HCT116 (cell line): ENCODE data around the gene DENND4A. TPM values are rescaled to one million over a fixed set of nuclear protein-coding genes. Genes with fewer than 3 reads are reported as not detected.

Experiments
- ATAC-seq: fragments of 200-7000 bp; cut with Tn5 transposase; 2 replicates; pipeline ENCODE4 v1.9.1; 2020; ENCODE audit warnings: mild to moderate bottlenecking, moderate library complexity
- BruUV-seq: library from RNA; stranded (reverse); fragments of 400-500 nt; replicated peaks from 2 replicates; lab custom pipeline; 2021; lab: Mats Ljungman, UMichigan
- CTCF ChIA-PET: fragments of 300-600 bp; sonication (Branson Sonifier 250); formaldehyde crosslinking; loops from one replicate; lab custom pipeline; 2021; ENCODE audit warnings: antibody characterized with exemption; lab: Charles Lee
- POLR2A ChIA-PET: fragments of 300-600, 350-600 bp; sonication (Branson Sonifier 250); formaldehyde crosslinking; loops from one replicate; lab custom pipeline; 2021; ENCODE audit warnings: antibody characterized with exemption; lab: Charles Lee
- RAD21 ChIA-PET, 2 experiments: fragments of 300-600 bp; sonication (Branson Sonifier 250); formaldehyde crosslinking; loops; one replicate each; lab custom pipeline; 2023; ENCODE audit warnings: low total read pairs in 2 of 2; ENCODE audit not compliant: uncharacterized antibody in 2 of 2, unreplicated experiment in 2 of 2, low non-redundant PET in 1 of 2; lab: Charles Lee
- DNase-seq: peaks from one replicate; pipeline ENCODE4 v3.0.0-alpha.2; 2010; ENCODE audit warnings: low read depth, low spot score
- H2AFZ ChIP-seq: fragments of 200-600 bp; shearing (Covaris generic), sonication (generic); 2 replicates; pipeline ENCODE4 v1.6.1; 2017; ENCODE audit warnings: low read depth, mixed run types, mixed read lengths, antibody characterized with exemption, low read length; ENCODE audit not compliant: poor library complexity, severe bottlenecking
- H3K27ac ChIP-seq: 2 replicates; pipeline ENCODE4 v1.5.1; 2012; ENCODE audit warnings: low read depth, low read length
- H3K27me3 ChIP-seq: fragments of 200-600 bp; sonication (generic); 2 replicates; pipeline ENCODE4 v1.6.1; 2016; ENCODE audit warnings: mixed run types, low read length, mixed read lengths; ENCODE audit not compliant: insufficient read depth
- H3K36me3 ChIP-seq, 2 experiments: fragments of 200-500 bp in 1 of 2; fragments of 200-600 bp in 1 of 2; sonication (Bioruptor generic) in 1 of 2; sonication (generic) in 1 of 2; 2 replicates each; pipeline versions ENCODE4 v1.5.1 to v1.6.1; 2014 to 2016; ENCODE audit warnings: low read length in 2 of 2, inconsistent platforms in 1 of 2, mixed read lengths in 1 of 2, mixed run types in 1 of 2; ENCODE audit not compliant: insufficient read depth in 2 of 2, control insufficient read depth in 1 of 2
- H3K4me1 ChIP-seq, 2 experiments: fragments of 200-600 bp in 1 of 2; sonication (generic) in 1 of 2; 2 replicates each; pipeline versions ENCODE4 v1.5.1 to v1.6.1; 2012 to 2017; ENCODE audit warnings: low read length in 2 of 2, inconsistent platforms in 1 of 2, mild to moderate bottlenecking in 1 of 2, mixed read lengths in 1 of 2, mixed run types in 1 of 2, moderate library complexity in 1 of 2; ENCODE audit not compliant: insufficient read depth in 2 of 2, control insufficient read depth in 1 of 2
- H3K4me2 ChIP-seq: fragments of 200-600 bp; sonication (generic); 2 replicates; pipeline ENCODE4 v1.6.1; 2017; ENCODE audit warnings: mixed run types, low read length, mixed read lengths
- H3K4me3 ChIP-seq, 2 experiments: fragments of 200-600 bp in 1 of 2; sonication (generic) in 1 of 2; replicated peaks in 1 of 2; 2 replicates each; pipeline ENCODE4 v1.5.1; 2011 to 2016; ENCODE audit warnings: low read length in 2 of 2, control low read depth in 1 of 2, low read depth in 1 of 2, mild to moderate bottlenecking in 1 of 2, mixed read lengths in 1 of 2, mixed run types in 1 of 2
- H3K79me2 ChIP-seq: fragments of 200-600 bp; sonication (generic); 2 replicates; pipeline ENCODE4 v1.6.1; 2017; ENCODE audit warnings: mild to moderate bottlenecking, mixed run types, low read length, moderate library complexity, mixed read lengths; ENCODE audit not compliant: insufficient read depth
- H3K9ac ChIP-seq: fragments of 200-600 bp; sonication (generic); 2 replicates; pipeline ENCODE4 v1.6.1; 2016; ENCODE audit warnings: low read length, mixed read lengths
- H3K9me2 ChIP-seq: fragments of 200-600 bp; sonication (generic), shearing (Covaris generic); 2 replicates; pipeline ENCODE4 v1.6.1; 2017; ENCODE audit warnings: mixed run types, mild to moderate bottlenecking, moderate library complexity; ENCODE audit not compliant: insufficient read depth
- H3K9me3 ChIP-seq, 2 experiments: fragments of 200-500 bp in 1 of 2; fragments of 200-600 bp in 1 of 2; sonication (Bioruptor generic) in 1 of 2; sonication (generic) in 1 of 2; 2 replicates each; pipeline ENCODE4 v1.6.1; 2014 to 2017; ENCODE audit warnings: low read length in 2 of 2, mixed read lengths in 2 of 2, inconsistent platforms in 1 of 2, low read depth in 1 of 2, mild to moderate bottlenecking in 1 of 2, mixed run types in 1 of 2, moderate library complexity in 1 of 2; ENCODE audit not compliant: control insufficient read depth in 1 of 2, insufficient read depth in 1 of 2
- H4K20me1 ChIP-seq: fragments of 200-600 bp; sonication (generic), shearing (Covaris generic); 2 replicates; pipeline ENCODE4 v1.6.1; 2017; ENCODE audit warnings: mixed run types, mild to moderate bottlenecking, moderate library complexity; ENCODE audit not compliant: insufficient read depth
- CTCF ChIP-seq, 3 experiments: fragments of 200-600 bp in 1 of 3; sonication (generic) in 1 of 3; IDR thresholded peaks in 2 of 3; conservative IDR thresholded peaks in 1 of 3; 2 replicates each; pipeline ENCODE4 v1.5.1; 2012 to 2017; ENCODE audit warnings: low read depth in 2 of 3, low read length in 2 of 3, antibody characterized with exemption in 1 of 3, borderline replicate concordance in 1 of 3, control low read depth in 1 of 3, mild to moderate bottlenecking in 1 of 3, mixed read lengths in 1 of 3, mixed run types in 1 of 3, moderate library complexity in 1 of 3; ENCODE audit not compliant: insufficient read depth in 1 of 3
- EZH2phosphoT487 ChIP-seq: fragments of 200-600 bp; IDR thresholded peaks from 2 replicates; pipeline ENCODE4 v1.6.1; 2018; ENCODE audit warnings: antibody characterized with exemption, borderline replicate concordance
- JUND ChIP-seq: IDR thresholded peaks from 2 replicates; pipeline ENCODE4 v1.6.1; 2012
- POLR2A ChIP-seq: IDR thresholded peaks from 2 replicates; pipeline ENCODE4 v1.7.0; 2011; ENCODE audit warnings: borderline replicate concordance; ENCODE audit not compliant: insufficient read depth, insufficient read length; ENCODE audit errors: extremely low read depth
- POLR2AphosphoS5 ChIP-seq: IDR thresholded peaks from 2 replicates; pipeline ENCODE4 v1.6.1; 2011; ENCODE audit warnings: mild to moderate bottlenecking, low read depth, low read length, moderate library complexity
- RAD21 ChIP-seq: IDR thresholded peaks from 2 replicates; pipeline ENCODE4 v1.6.1; 2012; ENCODE audit warnings: low read depth, mild to moderate bottlenecking
- SIN3A ChIP-seq: IDR thresholded peaks from 2 replicates; pipeline ENCODE4 v1.6.1; 2012; ENCODE audit warnings: low read depth
- TCF7L2 ChIP-seq: IDR thresholded peaks from 2 replicates; pipeline ENCODE4 v1.7.0; 2011; ENCODE audit warnings: borderline replicate concordance, inconsistent platforms; ENCODE audit not compliant: insufficient read depth, insufficient read length; ENCODE audit errors: extremely low read depth
- YY1 ChIP-seq: IDR thresholded peaks from 2 replicates; pipeline ENCODE4 v1.6.1; 2011; ENCODE audit warnings: low read length, low read depth, moderate library complexity, mild to moderate bottlenecking; ENCODE audit not compliant: insufficient replicate concordance; ENCODE audit errors: extremely low read depth
- ZBTB33 ChIP-seq: IDR thresholded peaks from 2 replicates; pipeline ENCODE4 v1.6.1; 2011; ENCODE audit warnings: mild to moderate bottlenecking, low read length, moderate library complexity; ENCODE audit not compliant: insufficient replicate concordance; ENCODE audit errors: extremely low read depth
- intact Hi-C: fragments of 100-400 bp; cut with micrococcal nuclease; formaldehyde crosslinking; loops from 2 replicates; pipeline ENCODE4 v1.10.0; 2022
- total RNA-seq: library from RNA; stranded (reverse); gene quantifications from one replicate; pipeline ENCODE4 v1.2.1, GENCODE V29; 2021; ENCODE audit not compliant: unreplicated experiment
- TF ChIP-seq, protein P1 (sequence below): IDR thresholded peaks from 2 replicates; pipeline ENCODE4 v1.6.1; 2012

Gene DENND4A
- total RNA-seq, 1 experiment from 2014 or later: 9.1 TPM

- DNase-seq (no peak), ATAC-seq (no peak)
- H3K4me2 ChIP-seq: no peak overlapping the region
- intact Hi-C loops: loop anchor here (5.0 to 10.0 kb wide), 2 partner anchors 242 to 525 kb away; no protein-coding TSS in a partner anchor
- no peaks in the 10 kb centered on the region for H3K79me2 ChIP-seq
- CTCF ChIA-PET: interaction anchor here (0.9 kb wide), 1 partner anchor 17 kb away, joined by 3 read pairs; no protein-coding TSS in a partner anchor
- no peak overlapping the region for H3K9ac ChIP-seq
- H3K36me3 ChIP-seq: no peaks in the 10 kb centered on the region
- no peak for TF ChIP-seq EZH2phosphoT487
- no peak for TF ChIP-seq POLR2AphosphoS5
- TF ChIP-seq ZBTB33: no peak
- TF ChIP-seq SIN3A: no peak
- no peak for TF ChIP-seq POLR2A
- TF ChIP-seq TCF7L2: no peak
- TF ChIP-seq RAD21: no peak
- no peak for TF ChIP-seq CTCF (IDR thresholded peaks at IDR 0.05 in 2 of 3, conservative IDR thresholded peaks at IDR 0.05 in 1 of 3; ENCODE audit: borderline replicate concordance in 1 of 3, insufficient read depth in 1 of 3, low read depth in 2 of 3, low read length in 2 of 3)
- no peak for TF ChIP-seq JUND
- no peak for TF ChIP-seq YY1
- TF ChIP-seq, protein P1, sequence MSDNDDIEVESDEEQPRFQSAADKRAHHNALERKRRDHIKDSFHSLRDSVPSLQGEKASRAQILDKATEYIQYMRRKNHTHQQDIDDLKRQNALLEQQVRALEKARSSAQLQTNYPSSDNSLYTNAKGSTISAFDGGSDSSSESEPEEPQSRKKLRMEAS: no peak
- H3K27ac ChIP-seq: no peak overlapping the region
- no peaks in the 10 kb centered on the region for H3K27me3 ChIP-seq
- H3K4me3 ChIP-seq: no peak overlapping the region
- H3K9me3 ChIP-seq: no peaks in the 10 kb centered on the region
- H2AFZ ChIP-seq: no peak overlapping the region
- RAD21 ChIA-PET: no interaction called here
- no peaks in the 10 kb centered on the region for H4K20me1 ChIP-seq
- H3K4me1 ChIP-seq: no peaks in the 10 kb centered on the region
- H3K9me2 ChIP-seq: no peaks in the 10 kb centered on the region
- POLR2A ChIA-PET: no interaction called here
- BruUV-seq: no TSS peak
These were observed 47.3 kb upstream of the DENND4A start for GRCh38 chr15:65839354-65839901.
